HepG2 (cell line): ENCODE measurements around the gene NSMF. TPM values are rescaled to one million over a fixed set of nuclear protein-coding genes. Genes with fewer than 3 reads are reported as not detected.

Experiments
- ATAC-seq: fragments of 200-7000 bp; cut with Tn5 transposase; 3 replicates; pipeline ENCODE4 v1.9.1; 2020; ENCODE audit warnings: mild to moderate bottlenecking, moderate library complexity
- BruUV-seq: library from RNA; stranded (reverse); fragments of 400-500 nt; replicated peaks from 2 replicates; lab custom pipeline; 2021; lab: Mats Ljungman, UMichigan
- CTCF ChIA-PET: fragments of 300-600 bp; formaldehyde crosslinking; extraction: SDS; loops from one replicate; lab custom pipeline; 2021; ENCODE audit warnings: low total read pairs, inconsistent platforms, low intra/inter-chr PET ratio; lab: Yijun Ruan, JAX
- POLR2A ChIA-PET: fragments of 350-600 bp; sonication (Branson Sonifier 250); formaldehyde crosslinking; loops from one replicate; lab custom pipeline; 2020; ENCODE audit warnings: antibody characterized with exemption, inconsistent platforms; lab: Yijun Ruan, JAX
- DNase-seq: peaks from one replicate; pipeline ENCODE4 v3.0.0-alpha.2; 2015; ENCODE audit warnings: low spot score
- FAIRE-seq: peaks from 3 replicates; lab custom pipeline; 2011; peaks lifted over from hg19 to GRCh38; lab: Jason Lieb, UNC
- H2AFZ ChIP-seq: one replicate; pipeline ENCODE4 v1.6.1; 2011; ENCODE audit warnings: low read length, inconsistent platforms
- H3K27ac ChIP-seq: fragments of 300-600 bp; 3 replicates; pipeline ENCODE4 v1.8.0; 2011; ENCODE audit warnings: mixed run types, mild to moderate bottlenecking, mixed read lengths, low read length, inconsistent platforms; ENCODE audit not compliant: insufficient read depth; ENCODE audit errors: extremely low read length
- H3K27me3 ChIP-seq, 2 experiments: fragments of 200-600 bp in 1 of 2; 2 replicates in 1 of 2; 3 replicates in 1 of 2; pipeline versions ENCODE4 v1.6.0 to v1.8.0; 2011; ENCODE audit warnings: low read length in 2 of 2, mild to moderate bottlenecking in 2 of 2, moderate library complexity in 2 of 2, inconsistent platforms in 1 of 2; ENCODE audit not compliant: insufficient read depth in 2 of 2, control insufficient read depth in 1 of 2
- H3K36me3 ChIP-seq, 2 experiments: fragments of 200-600 bp in 1 of 2; replicated peaks in 1 of 2; 2 replicates in 1 of 2; 3 replicates in 1 of 2; pipeline versions ENCODE4 v1.5.1 to v1.8.0; 2011; ENCODE audit warnings: low read length in 2 of 2, inconsistent platforms in 1 of 2; ENCODE audit not compliant: insufficient read depth in 2 of 2, control insufficient read depth in 1 of 2
- H3K4me1 ChIP-seq: 2 replicates; pipeline ENCODE4 v1.5.1; 2012; ENCODE audit warnings: low read length, inconsistent platforms; ENCODE audit not compliant: insufficient read depth
- H3K4me2 ChIP-seq: 2 replicates; pipeline ENCODE4 v1.6.0; 2011; ENCODE audit warnings: low read depth, low read length, inconsistent platforms
- H3K4me3 ChIP-seq, 3 experiments: fragments of 200-600 bp in 1 of 3; sonication (generic), shearing (Covaris generic) in 1 of 3; replicated peaks in 1 of 3; 2 replicates each; pipeline ENCODE4 v1.5.1; 2011 to 2016; ENCODE audit warnings: low read length in 3 of 3, inconsistent platforms in 2 of 3, low read depth in 2 of 3, mild to moderate bottlenecking in 2 of 3, control low read depth in 1 of 3, mixed read lengths in 1 of 3; ENCODE audit not compliant: insufficient read depth in 1 of 3
- H3K79me2 ChIP-seq: one replicate; pipeline ENCODE4 v1.6.1; 2011; ENCODE audit warnings: low read length, inconsistent platforms; ENCODE audit not compliant: insufficient read depth
- H3K9ac ChIP-seq: 2 replicates; pipeline ENCODE4 v1.6.0; 2011; ENCODE audit warnings: mild to moderate bottlenecking, low read depth, low read length, inconsistent platforms; ENCODE audit not compliant: insufficient read depth
- H3K9me3 ChIP-seq: 2 replicates; pipeline ENCODE4 v1.5.1; 2012; ENCODE audit warnings: mild to moderate bottlenecking, low read length
- H4K20me1 ChIP-seq: 2 replicates; pipeline ENCODE4 v1.6.0; 2011; ENCODE audit warnings: inconsistent platforms, mild to moderate bottlenecking, low read length, moderate library complexity; ENCODE audit not compliant: insufficient read depth
- AFF4 ChIP-seq: sonication (generic); formaldehyde crosslinking; IDR thresholded peaks from 2 replicates; pipeline ENCODE4 v1.4.0; 2020; ENCODE audit warnings: missing genetic modification reagents
- ATM ChIP-seq: fragments of 450-650 bp; IDR thresholded peaks from 2 replicates; pipeline ENCODE4 v1.7.1; 2017; ENCODE audit warnings: mild to moderate bottlenecking, borderline replicate concordance
- CCDC6 ChIP-seq: sonication (generic); formaldehyde crosslinking; IDR thresholded peaks from 2 replicates; pipeline ENCODE4 v1.8.1; 2022; ENCODE audit warnings: mild to moderate bottlenecking, missing genetic modification reagents, moderate library complexity
- DBP ChIP-seq: sonication (generic); formaldehyde crosslinking; IDR thresholded peaks from 2 replicates; pipeline ENCODE4 v1.4.0; 2020; ENCODE audit warnings: missing genetic modification reagents; ENCODE audit errors: not compliant biosample characterization
- FOXO1 ChIP-seq: sonication (generic); formaldehyde crosslinking; IDR thresholded peaks from 2 replicates; pipeline ENCODE4 v1.4.0; 2020; ENCODE audit warnings: missing genetic modification reagents
- HMGXB3 ChIP-seq: sonication (generic); formaldehyde crosslinking; IDR thresholded peaks from 2 replicates; pipeline ENCODE4 v1.4.0; 2020; ENCODE audit warnings: missing genetic modification reagents, borderline replicate concordance
- MEF2D ChIP-seq: sonication (generic); formaldehyde crosslinking; IDR thresholded peaks from 2 replicates; pipeline ENCODE4 v1.5.1; 2020; ENCODE audit warnings: mild to moderate bottlenecking, missing genetic modification reagents
- ZFY ChIP-seq: sonication (generic); formaldehyde crosslinking; IDR thresholded peaks from 2 replicates; pipeline ENCODE4 v1.4.0; 2020; ENCODE audit warnings: missing genetic modification reagents
- ZNF333 ChIP-seq: sonication (generic); formaldehyde crosslinking; IDR thresholded peaks from 2 replicates; pipeline ENCODE4 v1.4.0; 2020; ENCODE audit warnings: mild to moderate bottlenecking, missing genetic modification reagents, borderline replicate concordance
- ZNF350 ChIP-seq: sonication (generic); formaldehyde crosslinking; IDR thresholded peaks from 2 replicates; pipeline ENCODE4 v1.4.0; 2020; ENCODE audit warnings: mild to moderate bottlenecking, low read depth, missing genetic modification reagents, borderline replicate concordance
- ZNF607 ChIP-seq: sonication (generic); formaldehyde crosslinking; IDR thresholded peaks from 2 replicates; pipeline ENCODE4 v1.5.1; 2020; ENCODE audit warnings: missing genetic modification reagents, mild to moderate bottlenecking, borderline replicate concordance
- WGBS: methylation state at CpG from one replicate; pipeline ENCODE4 v1.1.6; 2017; ENCODE audit warnings: low lambda C conversion rate; 5-methylcytosine and 5-hydroxymethylcytosine counted together
- in situ Hi-C: cut with HindIII; loops from 2 replicates; pipeline ENCODE4 v1.10.0; 2017; ENCODE audit warnings: low pct_unique_long_range_greater_than_20kb; ENCODE audit not compliant: extremely low pct_ligation_motif_present
- intact Hi-C: fragments of 100-400 bp; cut with micrococcal nuclease; formaldehyde crosslinking; loops from one replicate; pipeline ENCODE4 v1.10.0; 2022; ENCODE audit not compliant: unreplicated experiment
- polyA plus RNA-seq, 8 experiments: library from polyadenylated mRNA; depleted of rRNA in 3 of 8; stranded (reverse) in 7 of 8; unstranded in 1 of 8; fragments of >200 nt; fragmentation: Illumina TruSeq in 4 of 8; extraction: Trizol in 4 of 8; gene quantifications; 2 replicates each; pipeline versions ENCODE4 v1.2.1 to v1.2.3, GENCODE V29; 2011 to 2016; ENCODE audit warnings: low read depth in 4 of 8, missing spikeins in 1 of 8, mixed read lengths in 1 of 8; ENCODE audit not compliant: insufficient read depth in 1 of 8
- total RNA-seq, 5 experiments: library from RNA; depleted of rRNA; stranded (reverse); fragments of >200 nt; fragmentation: Illumina TruSeq; extraction: Trizol; gene quantifications; 2 replicates each; pipeline ENCODE4 v1.2.3, GENCODE V29; 2016; ENCODE audit warnings: low read depth in 1 of 5

NSMF gene
- total and polyA plus RNA-seq, 2 of the 13 experiments (the other 11 are each of a cell fraction or from before 2014, with no cell fraction given): 44.3 to 183 TPM

GRCh38 chr9:137458194-137459151 lies 661 bp downstream of the NSMF start:
- H3K4me3 ChIP-seq: peak overlapping the region; percentile 68 to 95 (median 95)
- peak overlapping the region; percentile 97 for H3K9ac ChIP-seq
- H3K79me2 ChIP-seq: peaks cover 31% of the 10 kb centered on the region
- H3K27ac ChIP-seq: peak overlapping the region; percentile 99
- no peak for FAIRE-seq
- intact Hi-C loops: no loop called here
- no CpG with 5 or more reads among the region's 88 CpGs for WGBS
- H2AFZ ChIP-seq: no peak overlapping the region
- H3K4me2 ChIP-seq: peak overlapping the region; percentile 96
- peaks cover 4 to 22% of the 10 kb centered on the region in 2 experiments; a peak in 4 of 5 replicates for H3K36me3 ChIP-seq
- no peaks in the 10 kb centered on the region for H3K27me3 ChIP-seq
- peaks cover 11% of the 10 kb centered on the region; the same call in 1 of the 2 replicates for H4K20me1 ChIP-seq
- CTCF ChIA-PET: no interaction called here
- in situ Hi-C loops: no loop called here
- H3K9me3 ChIP-seq: no peaks in the 10 kb centered on the region
- peaks cover 79% of the 10 kb centered on the region for H3K4me1 ChIP-seq
- ATAC-seq: no peak
- BruUV-seq: no TSS peak
- DNase-seq: no peak
- POLR2A ChIA-PET: interaction anchor here (0.6 to 1.9 kb wide), 9 partner anchors 9 to 1096 kb away, joined by 3 to 12 read pairs (median 3); partner anchors contain the start of genes ENTPD8, EXD3, NOXA1 and TUBB4B
- 0 out of 2 replicates have a peak, but pooled peaks have one; percentile 17 for TF ChIP-seq ZNF333 (CRISPR knock-in tag)
- TF ChIP-seq CCDC6 (CRISPR knock-in tag): no peak
- TF ChIP-seq FOXO1 (CRISPR knock-in tag): 0 out of 2 replicates have a peak, but pooled peaks have one; percentile 9
- peak; percentile 43; the same call in 1 of the 2 replicates for TF ChIP-seq ZFY (CRISPR knock-in tag)
- TF ChIP-seq MEF2D (CRISPR knock-in tag): no peak
- no peak for TF ChIP-seq ATM
- TF ChIP-seq ZNF607 (CRISPR knock-in tag): no peak; the same call in 1 of the 2 replicates
- TF ChIP-seq DBP (CRISPR knock-in tag): no peak
- 0 out of 2 replicates have a peak, but pooled peaks have one; percentile 57 for TF ChIP-seq AFF4 (CRISPR knock-in tag)
- no peak for TF ChIP-seq ZNF350 (CRISPR knock-in tag)
- no peak for TF ChIP-seq HMGXB3 (CRISPR knock-in tag)
